Loucy (cell line): ENCODE measurements around the gene TUBB2A.

Experiments
- CTCF ChIP-seq: fragments of 200-600 bp; sonication (generic); conservative IDR thresholded peaks from 2 replicates; pipeline ENCODE4 v1.5.1; 2014; ENCODE audit warnings: mild to moderate bottlenecking, antibody characterized with exemption, low read length
- EZH2phosphoT487 ChIP-seq: fragments of 200-600 bp; IDR thresholded peaks from 2 replicates; pipeline ENCODE4 v1.6.1; 2018; ENCODE audit warnings: antibody characterized with exemption, mild to moderate bottlenecking, moderate library complexity, borderline replicate concordance

- no peak for TF ChIP-seq CTCF
- no peak for TF ChIP-seq EZH2phosphoT487
These were observed 4.7 kb downstream of the TUBB2A start for GRCh38 chr6:3152689-3153088.
